ENCODE measurements around the gene RDM1. TPM values are rescaled to one million over a fixed set of nuclear protein-coding genes. Genes with fewer than 3 reads are reported as not detected.
A peak's percentile ranks its signal among the peaks of the same experiment; 100 is the strongest.

RDM1 gene
- total and polyA plus RNA-seq, 10 donors, result 0.48 to 2.3 (median 0.52) TPM; not detected in 5

GRCh38 chr17:35901631-35902175 lies 28.9 kb downstream of the RDM1 start:
- WGBS, 5 donors, result 89 to 98% (median 92%) methylated on average over 9 of the region's 9 CpGs
- intact Hi-C loops (cut with DNase I; ENCODE audit: low total_unique reads), result no loop called here
- Histone ChIP-seq H3K27me3 (replicated peaks in 1 of 7) (peaks cover 0 to 3% (median 0%) of the 10 kb centered on the region in 7 donors), H3K9me3 (no peaks in the 10 kb centered on the region), H3K4me3 (no peak overlapping the region), H3K4me1 (peaks cover 0 to 48% (median 16%) of the 10 kb centered on the region in 6 donors), H3K36me3 (no peaks in the 10 kb centered on the region), H3K27ac (no peak overlapping the region)
- TF ChIP-seq POLR2AphosphoS5 (IDR thresholded peaks at IDR 0.05) (no peak), POLR2A (IDR thresholded peaks at IDR 0.05) (no peak)
- TF ChIP-seq, protein P1, sequence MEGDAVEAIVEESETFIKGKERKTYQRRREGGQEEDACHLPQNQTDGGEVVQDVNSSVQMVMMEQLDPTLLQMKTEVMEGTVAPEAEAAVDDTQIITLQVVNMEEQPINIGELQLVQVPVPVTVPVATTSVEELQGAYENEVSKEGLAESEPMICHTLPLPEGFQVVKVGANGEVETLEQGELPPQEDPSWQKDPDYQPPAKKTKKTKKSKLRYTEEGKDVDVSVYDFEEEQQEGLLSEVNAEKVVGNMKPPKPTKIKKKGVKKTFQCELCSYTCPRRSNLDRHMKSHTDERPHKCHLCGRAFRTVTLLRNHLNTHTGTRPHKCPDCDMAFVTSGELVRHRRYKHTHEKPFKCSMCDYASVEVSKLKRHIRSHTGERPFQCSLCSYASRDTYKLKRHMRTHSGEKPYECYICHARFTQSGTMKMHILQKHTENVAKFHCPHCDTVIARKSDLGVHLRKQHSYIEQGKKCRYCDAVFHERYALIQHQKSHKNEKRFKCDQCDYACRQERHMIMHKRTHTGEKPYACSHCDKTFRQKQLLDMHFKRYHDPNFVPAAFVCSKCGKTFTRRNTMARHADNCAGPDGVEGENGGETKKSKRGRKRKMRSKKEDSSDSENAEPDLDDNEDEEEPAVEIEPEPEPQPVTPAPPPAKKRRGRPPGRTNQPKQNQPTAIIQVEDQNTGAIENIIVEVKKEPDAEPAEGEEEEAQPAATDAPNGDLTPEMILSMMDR (IDR thresholded peaks at IDR 0.05 in 8 of 11, conservative IDR thresholded peaks at IDR 0.05 in 3 of 11), result no peak
- DNase-seq, result no peak

DNA sequence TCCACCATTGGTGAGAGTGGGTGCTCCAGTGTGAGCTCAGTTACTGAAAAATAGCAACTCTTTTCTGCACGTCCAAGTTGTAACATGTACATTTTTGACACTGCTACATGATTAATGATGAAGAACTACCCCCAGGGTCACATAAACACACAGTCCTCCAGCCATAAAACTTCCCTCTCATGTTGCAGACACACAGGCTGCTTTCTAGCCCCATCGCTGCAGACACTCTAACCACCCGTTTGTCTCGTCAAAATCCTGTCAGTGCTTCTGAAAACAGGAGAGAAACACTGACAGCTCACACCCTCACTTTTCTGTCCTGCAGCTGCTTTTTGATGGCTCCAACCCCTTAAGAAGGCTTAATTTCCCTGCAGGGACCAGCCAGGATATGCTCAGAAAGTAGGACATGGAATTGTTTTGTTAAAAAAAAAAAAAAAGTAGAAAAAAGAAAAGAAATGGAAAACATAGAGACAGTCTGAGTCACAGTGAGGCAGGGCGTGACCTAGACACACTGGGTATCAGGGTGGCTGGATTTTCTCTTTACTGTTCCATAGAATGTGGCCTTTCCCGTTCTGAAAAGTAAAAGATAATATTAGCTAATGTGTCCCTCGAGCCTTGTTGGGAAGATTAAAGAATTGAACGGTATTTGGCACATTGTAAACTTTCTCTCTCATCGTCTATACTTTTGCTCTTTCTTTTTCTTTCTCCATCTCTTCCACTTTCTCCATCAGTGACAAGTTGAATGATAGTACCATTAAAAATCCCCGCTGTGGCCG lies 29.7 kb downstream of the RDM1 start:
- H3K36me3 ChIP-seq, result no peaks in the 10 kb centered on the region
- H3K4me1 ChIP-seq, result peaks cover 0 to 56% (median 17%) of the 10 kb centered on the region in 6 donors
- peak overlapping the region in 5 of 8 donors; percentile 2 to 74 (median 53) for H3K27ac ChIP-seq
- intact Hi-C loops (cut with DNase I; ENCODE audit: low total_unique reads), result no loop called here
- H3K4me3 ChIP-seq, result no peak overlapping the region
- H3K27me3 ChIP-seq (replicated peaks in 1 of 7), result peaks cover 0 to 7% (median 0%) of the 10 kb centered on the region in 7 donors
- no peaks in the 10 kb centered on the region for H3K9me3 ChIP-seq
- no peak for DNase-seq
- WGBS, 5 donors, result 67 to 75% (median 73%) methylated on average over 11 of the region's 11 CpGs
- TF ChIP-seq POLR2A (IDR thresholded peaks at IDR 0.05) (no peak), POLR2AphosphoS5 (IDR thresholded peaks at IDR 0.05) (no peak)
- TF ChIP-seq, protein P1 (IDR thresholded peaks at IDR 0.05 in 8 of 11, conservative IDR thresholded peaks at IDR 0.05 in 3 of 11), result no peak

DNA sequence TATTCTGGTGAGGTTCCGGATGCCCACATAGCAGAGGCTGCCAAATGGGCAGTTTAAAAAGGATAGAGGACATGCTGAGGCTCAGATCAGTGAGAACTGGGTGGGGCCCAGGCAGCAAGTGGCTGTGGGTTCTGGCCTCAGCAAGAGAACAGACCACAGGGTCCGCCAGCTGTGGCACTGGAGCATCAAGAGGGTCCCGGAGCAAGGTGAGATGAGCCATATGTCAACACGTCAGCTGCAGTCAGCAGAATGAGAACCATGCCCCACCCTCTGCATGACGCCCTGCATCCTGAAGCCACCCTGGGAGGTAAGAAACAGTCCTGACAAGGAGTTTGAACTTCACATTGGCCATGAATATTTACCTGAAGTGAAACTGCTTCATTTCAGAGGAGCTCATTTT lies 30.3 kb downstream of the RDM1 start:
- peak overlapping the region in 5 of 8 donors; percentile 2 to 74 (median 53) for H3K27ac ChIP-seq
- no peaks in the 10 kb centered on the region for H3K9me3 ChIP-seq
- no peak overlapping the region for H3K4me3 ChIP-seq
- intact Hi-C loops (cut with DNase I; ENCODE audit: low total_unique reads), result no loop called here
- peaks cover 0 to 7% (median 0%) of the 10 kb centered on the region in 7 donors for H3K27me3 ChIP-seq (replicated peaks in 1 of 7)
- peaks cover 0 to 62% (median 17%) of the 10 kb centered on the region in 6 donors for H3K4me1 ChIP-seq
- no peak for DNase-seq
- no peaks in the 10 kb centered on the region for H3K36me3 ChIP-seq
- TF ChIP-seq POLR2A (IDR thresholded peaks at IDR 0.05), result no peak
- TF ChIP-seq, protein P1 (IDR thresholded peaks at IDR 0.05 in 8 of 11, conservative IDR thresholded peaks at IDR 0.05 in 3 of 11), result no peak
- no peak for TF ChIP-seq POLR2AphosphoS5 (IDR thresholded peaks at IDR 0.05)
- 70 to 82% (median 76%) methylated on average over 5 of the region's 5 CpGs for WGBS, 5 donors
